Neural cell (in vitro differentiated cells): ENCODE measurements around the gene C20orf144.

Experiments
- EP300 ChIP-seq: fragments of 450-650 bp; conservative IDR thresholded peaks from 2 replicates; pipeline ENCODE4 v1.6.1; 2014; ENCODE audit warnings: antibody characterized with exemption, mild to moderate bottlenecking, moderate library complexity; ENCODE audit not compliant: poor library complexity, severe bottlenecking
- EZH2 ChIP-seq: fragments of 200-600, 300-800 bp; shearing (Covaris generic), sonication (generic); IDR thresholded peaks from 2 replicates; pipeline ENCODE4 v1.6.1; 2014; ENCODE audit warnings: antibody characterized with exemption, low read length, borderline replicate concordance, mild to moderate bottlenecking; ENCODE audit not compliant: insufficient read depth, poor library complexity, severe bottlenecking
- MXI1 ChIP-seq: fragments of 450-650 bp; conservative IDR thresholded peaks from 2 replicates; pipeline ENCODE4 v1.6.1; 2014; ENCODE audit warnings: antibody characterized with exemption, mild to moderate bottlenecking; ENCODE audit not compliant: poor library complexity, severe bottlenecking
- POLR2AphosphoS5 ChIP-seq: IDR thresholded peaks from 2 replicates; pipeline ENCODE4 v1.6.1; 2012
- RAD21 ChIP-seq: fragments of 450-650 bp; conservative IDR thresholded peaks from 2 replicates; pipeline ENCODE4 v1.6.1; 2014; ENCODE audit warnings: antibody characterized with exemption, mild to moderate bottlenecking, moderate library complexity
- REST ChIP-seq: IDR thresholded peaks from 2 replicates; pipeline ENCODE4 v1.6.1; 2012; ENCODE audit warnings: borderline replicate concordance
- SMC3 ChIP-seq: fragments of 450-650 bp; conservative IDR thresholded peaks from 2 replicates; pipeline ENCODE4 v1.6.1; 2014; ENCODE audit warnings: antibody characterized with exemption, mild to moderate bottlenecking, moderate library complexity; ENCODE audit not compliant: poor library complexity
- TAF1 ChIP-seq: IDR thresholded peaks from 2 replicates; pipeline ENCODE4 v1.6.1; 2012; ENCODE audit warnings: low read depth
- TF ChIP-seq, protein P1 (sequence below): fragments of 450-650 bp; IDR thresholded peaks from 2 replicates; pipeline ENCODE4 v1.5.1; 2014; ENCODE audit warnings: antibody characterized with exemption, mild to moderate bottlenecking, moderate library complexity; ENCODE audit not compliant: poor library complexity, severe bottlenecking

- TF ChIP-seq, protein P1, sequence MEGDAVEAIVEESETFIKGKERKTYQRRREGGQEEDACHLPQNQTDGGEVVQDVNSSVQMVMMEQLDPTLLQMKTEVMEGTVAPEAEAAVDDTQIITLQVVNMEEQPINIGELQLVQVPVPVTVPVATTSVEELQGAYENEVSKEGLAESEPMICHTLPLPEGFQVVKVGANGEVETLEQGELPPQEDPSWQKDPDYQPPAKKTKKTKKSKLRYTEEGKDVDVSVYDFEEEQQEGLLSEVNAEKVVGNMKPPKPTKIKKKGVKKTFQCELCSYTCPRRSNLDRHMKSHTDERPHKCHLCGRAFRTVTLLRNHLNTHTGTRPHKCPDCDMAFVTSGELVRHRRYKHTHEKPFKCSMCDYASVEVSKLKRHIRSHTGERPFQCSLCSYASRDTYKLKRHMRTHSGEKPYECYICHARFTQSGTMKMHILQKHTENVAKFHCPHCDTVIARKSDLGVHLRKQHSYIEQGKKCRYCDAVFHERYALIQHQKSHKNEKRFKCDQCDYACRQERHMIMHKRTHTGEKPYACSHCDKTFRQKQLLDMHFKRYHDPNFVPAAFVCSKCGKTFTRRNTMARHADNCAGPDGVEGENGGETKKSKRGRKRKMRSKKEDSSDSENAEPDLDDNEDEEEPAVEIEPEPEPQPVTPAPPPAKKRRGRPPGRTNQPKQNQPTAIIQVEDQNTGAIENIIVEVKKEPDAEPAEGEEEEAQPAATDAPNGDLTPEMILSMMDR: no peak
- TF ChIP-seq POLR2AphosphoS5 (no peak), EP300 (no peak), EZH2 (no peak), SMC3 (no peak), RAD21 (no peak), REST (no peak), MXI1 (no peak), TAF1 (no peak)
Measured at GRCh38 chr20:33630507-33630906, 31.6 kb upstream of the C20orf144 start.
